ENCODE results near the gene ARFGEF2.

DNA sequence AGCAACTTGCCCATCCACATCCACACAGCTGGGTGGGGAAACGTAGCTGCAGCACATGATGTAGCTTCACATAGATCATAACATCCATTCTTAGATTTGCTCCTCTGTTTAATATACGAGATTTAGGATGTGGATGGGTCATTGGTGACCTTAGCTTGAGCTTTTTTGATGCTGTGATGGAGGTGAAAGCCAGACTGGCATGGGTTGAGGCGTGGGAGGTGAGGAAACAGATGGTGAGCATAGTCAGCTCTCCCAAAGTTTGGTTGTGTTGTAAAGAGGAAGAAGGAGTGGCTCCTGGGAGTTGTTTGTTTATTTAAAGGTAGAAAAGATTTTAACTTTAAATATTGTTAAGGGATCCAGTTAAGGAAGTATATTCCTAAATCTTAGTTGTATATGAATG is 5.3 kb downstream of the ARFGEF2 start:
- TF ChIP-seq, protein P1, sequence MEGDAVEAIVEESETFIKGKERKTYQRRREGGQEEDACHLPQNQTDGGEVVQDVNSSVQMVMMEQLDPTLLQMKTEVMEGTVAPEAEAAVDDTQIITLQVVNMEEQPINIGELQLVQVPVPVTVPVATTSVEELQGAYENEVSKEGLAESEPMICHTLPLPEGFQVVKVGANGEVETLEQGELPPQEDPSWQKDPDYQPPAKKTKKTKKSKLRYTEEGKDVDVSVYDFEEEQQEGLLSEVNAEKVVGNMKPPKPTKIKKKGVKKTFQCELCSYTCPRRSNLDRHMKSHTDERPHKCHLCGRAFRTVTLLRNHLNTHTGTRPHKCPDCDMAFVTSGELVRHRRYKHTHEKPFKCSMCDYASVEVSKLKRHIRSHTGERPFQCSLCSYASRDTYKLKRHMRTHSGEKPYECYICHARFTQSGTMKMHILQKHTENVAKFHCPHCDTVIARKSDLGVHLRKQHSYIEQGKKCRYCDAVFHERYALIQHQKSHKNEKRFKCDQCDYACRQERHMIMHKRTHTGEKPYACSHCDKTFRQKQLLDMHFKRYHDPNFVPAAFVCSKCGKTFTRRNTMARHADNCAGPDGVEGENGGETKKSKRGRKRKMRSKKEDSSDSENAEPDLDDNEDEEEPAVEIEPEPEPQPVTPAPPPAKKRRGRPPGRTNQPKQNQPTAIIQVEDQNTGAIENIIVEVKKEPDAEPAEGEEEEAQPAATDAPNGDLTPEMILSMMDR (IDR thresholded peaks at IDR 0.05): no peak
- no peak for TF ChIP-seq POLR2AphosphoS5 (IDR thresholded peaks at IDR 0.05; ENCODE audit: insufficient read depth in 1 of 2, low read depth in 1 of 2)
- TF ChIP-seq POLR2A (IDR thresholded peaks at IDR 0.05): no peak
